ENCODE results near the gene ST6GALNAC4. TPM values are rescaled to one million over a fixed set of nuclear protein-coding genes. Genes with fewer than 3 reads are reported as not detected.

Gene ST6GALNAC4
- total and polyA plus RNA-seq, 9 of the 15 experiments (the other 6 are each of a cell fraction or from before 2014, with no cell fraction given), result 2.6 to 43.1 (median 15.4) TPM

DNA sequence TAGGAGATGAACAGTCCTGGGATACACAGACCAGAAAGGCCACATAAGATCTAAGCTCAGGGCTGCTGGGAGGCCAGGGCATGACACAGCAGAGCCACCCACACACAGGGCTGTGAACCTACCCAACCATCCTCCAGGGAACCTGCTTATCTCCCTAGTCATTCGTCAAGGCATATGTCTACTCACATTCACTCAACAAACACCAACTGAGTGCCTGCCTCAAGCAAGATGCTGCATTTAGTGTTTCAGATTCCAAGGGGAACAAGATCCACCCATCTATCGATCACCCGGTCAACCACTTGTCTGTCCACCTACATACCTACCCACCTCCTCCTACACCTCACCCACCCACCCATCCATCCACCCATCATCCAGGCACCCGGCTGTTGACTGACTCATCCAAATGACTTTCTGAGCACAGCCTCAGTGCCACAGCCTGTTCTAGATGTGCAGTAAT lies 19.0 kb upstream of the ST6GALNAC4 start (continued):
- peak; percentile 87 for TF ChIP-seq DPF2 (IDR thresholded peaks at IDR 0.05)
- TF ChIP-seq KDM2B (CRISPR knock-in tag; IDR thresholded peaks at IDR 0.05), result no peak
- no peak for TF ChIP-seq NR2C2 (CRISPR knock-in tag; IDR thresholded peaks at IDR 0.05)
- peak; percentile 62 for TF ChIP-seq NR2C2 (tag; IDR thresholded peaks at IDR 0.05)
- TF ChIP-seq, protein P1, sequence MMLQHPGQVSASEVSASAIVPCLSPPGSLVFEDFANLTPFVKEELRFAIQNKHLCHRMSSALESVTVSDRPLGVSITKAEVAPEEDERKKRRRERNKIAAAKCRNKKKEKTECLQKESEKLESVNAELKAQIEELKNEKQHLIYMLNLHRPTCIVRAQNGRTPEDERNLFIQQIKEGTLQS (IDR thresholded peaks at IDR 0.05), result no peak
- TF ChIP-seq, protein P1 (CRISPR knock-in tag; conservative IDR thresholded peaks at IDR 0.05), result no peak
- no peak for TF ChIP-seq NUFIP1 (IDR thresholded peaks at IDR 0.05; ENCODE audit: partially characterized antibody)
- no peak for TF ChIP-seq PBX2 (CRISPR knock-in tag; IDR thresholded peaks at IDR 0.05; ENCODE audit: low read depth)
- peak; percentile 86 for TF ChIP-seq PBX2 (tag; conservative IDR thresholded peaks at IDR 0.05; ENCODE audit: low read depth)
- peak; percentile 70; the same call in 1 of the 2 replicates for TF ChIP-seq PKNOX1 (IDR thresholded peaks at IDR 0.05)
- no peak for TF ChIP-seq ZNF274 (IDR thresholded peaks at IDR 0.05; ENCODE audit: borderline replicate concordance, low read depth, low read length)
- no peak for TF ChIP-seq SRSF3 (IDR thresholded peaks at IDR 0.05; ENCODE audit: insufficient read depth, low read length)
- peak; percentile 52; the same call in 1 of the 2 replicates for TF ChIP-seq TCF3 (CRISPR knock-in tag; IDR thresholded peaks at IDR 0.05)
- TF ChIP-seq ZNF695 (CRISPR knock-in tag; IDR thresholded peaks at IDR 0.05), result no peak
- TF ChIP-seq CCNT2 (IDR thresholded peaks at IDR 0.05; ENCODE audit: borderline replicate concordance, extremely low read depth, insufficient read length, low read depth, low read length), result no peak
- no peak for TF ChIP-seq NEUROD1 (IDR thresholded peaks at IDR 0.05; ENCODE audit: borderline replicate concordance, low read depth, low read length, partially characterized antibody)
- 0 out of 2 replicates have a peak, but pooled peaks have one; percentile 32 for TF ChIP-seq ZNF766 (CRISPR knock-in tag; conservative IDR thresholded peaks at IDR 0.05)
- 0 out of 2 replicates have a peak, but pooled peaks have one; percentile 29 for TF ChIP-seq FOXK1 (CRISPR knock-in tag; IDR thresholded peaks at IDR 0.05; ENCODE audit: borderline replicate concordance)
- TF ChIP-seq ZBTB17 (CRISPR knock-in tag; IDR thresholded peaks at IDR 0.05), result no peak
- no peak for TF ChIP-seq ZNF830 (CRISPR knock-in tag; IDR thresholded peaks at IDR 0.05)
